ENCODE data around the gene PRKACA.

DNA sequence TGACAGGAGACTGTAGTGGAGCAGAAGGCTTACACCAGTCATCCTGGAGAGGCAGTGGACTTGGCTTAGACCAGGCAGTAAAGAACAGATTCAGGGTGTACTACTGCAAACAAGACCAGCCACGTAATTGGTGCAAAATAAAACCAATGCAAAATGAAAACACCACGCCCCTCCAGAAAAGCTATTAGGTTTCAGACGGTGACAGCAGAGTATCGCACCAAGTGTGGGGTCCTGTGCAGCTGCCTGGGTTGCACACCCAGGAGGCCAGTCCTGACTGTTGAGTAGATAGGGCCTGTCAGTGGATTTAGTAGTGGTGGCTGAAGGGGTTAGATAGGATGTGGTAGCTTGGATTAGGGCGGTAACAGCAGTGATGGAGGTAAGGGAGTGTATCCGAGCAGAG lies 5.4 kb upstream of the PRKACA start:
- TF ChIP-seq CTCF (IDR thresholded peaks at IDR 0.05): no peak
- no peak for TF ChIP-seq POLR2A (IDR thresholded peaks at IDR 0.05)
- TF ChIP-seq POLR2AphosphoS5 (IDR thresholded peaks at IDR 0.05): no peak

Measured in prostate gland (tissue), 2 donors.